A673 (cell line): ENCODE measurements around the gene ACVRL1. TPM values are rescaled to one million over a fixed set of nuclear protein-coding genes. Genes with fewer than 3 reads are reported as not detected.

Experiments
- BruUV-seq: library from RNA; stranded (reverse); fragments of 400-500 nt; replicated peaks from 2 replicates; lab custom pipeline; 2021; lab: Mats Ljungman, UMichigan
- CTCF ChIA-PET: fragments of 300-600 bp; sonication (Branson Sonifier 250); formaldehyde crosslinking; loops from one replicate; lab custom pipeline; 2022; ENCODE audit warnings: antibody characterized with exemption; lab: Charles Lee
- POLR2A ChIA-PET: fragments of 300-600 bp; sonication (Branson Sonifier 250); formaldehyde crosslinking; loops from one replicate; lab custom pipeline; 2022; ENCODE audit warnings: antibody characterized with exemption; ENCODE audit not compliant: low non-redundant PET; lab: Charles Lee
- DNase-seq: peaks from one replicate; pipeline ENCODE4 v3.0.0-alpha.2; 2015; ENCODE audit warnings: low spot score
- H3K27ac ChIP-seq: fragments of 200-600 bp; sonication (generic); 2 replicates; pipeline ENCODE4 v1.5.1; 2016; ENCODE audit warnings: mixed run types, low read depth, mild to moderate bottlenecking, mixed read lengths, antibody characterized with exemption, low read length; ENCODE audit not compliant: poor library complexity, severe bottlenecking
- H3K27me3 ChIP-seq: fragments of 200-600 bp; sonication (generic); replicated peaks from 2 replicates; pipeline ENCODE4 v1.6.1; 2017; ENCODE audit warnings: mixed run types, low read depth, mild to moderate bottlenecking, mixed read lengths, antibody characterized with exemption, low read length; ENCODE audit not compliant: insufficient read depth, poor library complexity
- H3K36me3 ChIP-seq: fragments of 200-600 bp; sonication (generic); 2 replicates; pipeline ENCODE4 v1.6.1; 2016; ENCODE audit warnings: mixed run types, mild to moderate bottlenecking, mixed read lengths, antibody characterized with exemption, low read length; ENCODE audit not compliant: insufficient read depth, poor library complexity, severe bottlenecking
- H3K4me1 ChIP-seq: fragments of 200-600 bp; sonication (generic); 2 replicates; pipeline ENCODE4 v1.6.1; 2017; ENCODE audit warnings: mixed run types, mild to moderate bottlenecking, mixed read lengths, antibody characterized with exemption, low read length; ENCODE audit not compliant: insufficient read depth, poor library complexity, severe bottlenecking
- H3K4me3 ChIP-seq: fragments of 200-600 bp; sonication (generic); 2 replicates; pipeline ENCODE4 v1.5.1; 2016; ENCODE audit warnings: low read depth, mixed run types, mild to moderate bottlenecking, mixed read lengths, low read length; ENCODE audit not compliant: poor library complexity, severe bottlenecking
- H3K9me3 ChIP-seq: fragments of 200-600 bp; sonication (generic); 2 replicates; pipeline ENCODE4 v1.6.1; 2016; ENCODE audit warnings: mixed run types, low read depth, mild to moderate bottlenecking, mixed read lengths, antibody characterized with exemption, low read length; ENCODE audit not compliant: poor library complexity, severe bottlenecking
- CTCF ChIP-seq: fragments of 300-800, 200-600 bp; sonication (generic); conservative IDR thresholded peaks from 2 replicates; pipeline ENCODE4 v1.5.1; 2017; ENCODE audit warnings: low read depth, mild to moderate bottlenecking, antibody characterized with exemption, low read length, moderate library complexity, mixed read lengths
- EZH2 ChIP-seq: fragments of 200-600 bp; sonication (generic); IDR thresholded peaks from 2 replicates; pipeline ENCODE4 v1.6.1; 2017; ENCODE audit warnings: borderline replicate concordance, low read depth, mild to moderate bottlenecking, mixed read lengths, antibody characterized with exemption, low read length; ENCODE audit not compliant: poor library complexity, severe bottlenecking
- intact Hi-C: fragments of 100-400 bp; cut with micrococcal nuclease; formaldehyde crosslinking; loops from one replicate; pipeline ENCODE4 v1.10.0; 2022; ENCODE audit not compliant: unreplicated experiment
- total RNA-seq: library from RNA; stranded (reverse); gene quantifications from 2 replicates; pipeline ENCODE4 v1.2.3, GENCODE V29; 2021

The ACVRL1 gene
- total RNA-seq, 1 experiment from 2014 or later: 0.17 TPM

DNA sequence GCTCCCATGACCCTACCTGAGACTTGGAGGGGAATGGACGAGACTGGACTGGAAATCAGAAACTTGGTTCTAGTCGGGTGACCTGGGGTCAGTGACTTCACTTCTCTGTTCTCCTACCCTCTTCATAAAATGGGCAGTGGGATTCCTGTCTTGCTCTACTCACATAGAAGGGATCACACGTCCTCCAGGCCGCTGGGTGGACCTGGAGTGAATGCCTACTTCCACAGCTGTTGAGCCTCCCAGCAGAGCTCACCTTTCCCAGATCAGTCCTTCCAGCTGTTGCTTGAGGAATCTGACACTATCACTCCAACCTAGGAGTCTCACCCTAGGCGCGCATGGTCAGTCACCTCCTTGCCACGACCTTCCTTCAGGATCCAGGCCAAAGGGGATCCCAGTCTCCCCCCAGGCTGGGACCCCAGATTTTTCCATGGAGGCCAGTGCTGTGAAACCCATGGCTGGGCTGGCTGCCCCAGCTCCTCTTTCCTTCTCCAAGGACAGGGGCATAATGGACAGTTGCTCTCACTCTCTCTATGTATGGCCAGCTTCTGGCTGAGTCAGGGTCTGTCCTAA is 637 bp downstream of the ACVRL1 start:
- Histone ChIP-seq H3K27ac (no peak overlapping the region), H3K9me3 (no peaks in the 10 kb centered on the region), H3K27me3 (no peaks in the 10 kb centered on the region), H3K36me3 (no peaks in the 10 kb centered on the region), H3K4me1 (peaks cover 33% of the 10 kb centered on the region), H3K4me3 (peak overlapping the region; percentile 38)
- ChIA-PET POLR2A (no interaction called here), CTCF (interaction anchor here (0.9 kb wide), 1 partner anchor 118 kb away, joined by 3 read pairs; no protein-coding TSS in a partner anchor)
- intact Hi-C loops: no loop called here
- TF ChIP-seq CTCF (no peak), EZH2 (no peak)
- no peak for DNase-seq
- BruUV-seq: no TSS peak

DNA sequence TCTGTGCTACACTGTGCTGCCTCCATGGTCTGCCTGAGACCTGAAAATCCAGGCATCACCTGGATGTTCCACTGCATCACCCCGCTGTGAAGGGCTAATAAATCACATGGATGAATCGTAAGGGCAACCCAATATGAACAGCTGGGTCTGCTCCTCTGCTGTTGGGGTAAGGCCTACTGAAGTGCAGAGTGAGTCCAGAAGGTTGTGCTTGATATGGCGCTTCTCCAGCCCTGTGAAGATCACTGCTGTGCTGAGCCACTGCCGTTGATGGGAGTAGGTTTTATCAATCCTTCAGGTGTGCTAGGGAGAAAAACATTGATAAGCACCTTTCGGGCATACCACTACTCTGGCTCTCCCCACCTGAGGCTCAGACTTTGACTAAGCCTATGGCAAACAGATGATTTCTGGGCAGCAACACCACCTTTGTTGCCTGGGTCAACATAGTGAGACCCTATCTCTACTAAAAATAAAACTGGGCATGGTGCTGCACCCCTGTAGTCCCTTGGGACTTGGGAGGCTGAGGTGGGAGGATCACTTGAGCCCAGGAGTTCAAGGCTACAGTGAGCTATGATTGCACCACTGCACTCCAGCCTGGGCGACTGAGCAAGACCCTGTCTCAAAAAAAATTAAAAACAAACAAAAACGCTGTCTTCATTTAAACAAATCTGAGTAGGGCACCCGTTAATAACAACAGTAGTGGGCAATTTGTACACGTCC is 1.7 kb downstream of the ACVRL1 start:
- no peak overlapping the region for H3K4me3 ChIP-seq
- H3K27ac ChIP-seq: no peak overlapping the region
- TF ChIP-seq EZH2: no peak
- no peak for TF ChIP-seq CTCF
- peaks cover 33% of the 10 kb centered on the region for H3K4me1 ChIP-seq
- H3K36me3 ChIP-seq: no peaks in the 10 kb centered on the region
- no peak for DNase-seq
- H3K9me3 ChIP-seq: no peaks in the 10 kb centered on the region
- CTCF ChIA-PET: no interaction called here
- BruUV-seq: no TSS peak
- POLR2A ChIA-PET: no interaction called here
- no peaks in the 10 kb centered on the region for H3K27me3 ChIP-seq
- intact Hi-C loops: no loop called here

- POLR2A ChIA-PET: no interaction called here
- TF ChIP-seq CTCF (no peak), EZH2 (no peak)
- Histone ChIP-seq H3K4me3 (no peak overlapping the region), H3K9me3 (no peaks in the 10 kb centered on the region), H3K4me1 (peaks cover 32% of the 10 kb centered on the region), H3K36me3 (no peaks in the 10 kb centered on the region), H3K27ac (no peak overlapping the region), H3K27me3 (no peaks in the 10 kb centered on the region)
- DNase-seq: peak; percentile 50
- CTCF ChIA-PET: no interaction called here
- intact Hi-C loops: no loop called here
- BruUV-seq: no TSS peak
Measured at GRCh38 chr12:51910168-51910567, 2.9 kb downstream of the ACVRL1 start.
